ENCODE data around the gene STOX1.
"Not testable (repeated sequence)": the region's sequence is repeated elsewhere in the genome, so short reads cannot be mapped to it uniquely, and the experiment has no call there.

STOX1 gene

GRCh38 chr10:68831961-68832455, 4.7 kb downstream of the STOX1 start:
- H3K4me3 ChIP-seq (ENCODE audit: low read depth, low read length) = no peak overlapping the region
- no peak for TF ChIP-seq CTCF (IDR thresholded peaks at IDR 0.05; ENCODE audit: low read depth, low read length)

- no peak overlapping the region for H3K4me3 ChIP-seq (ENCODE audit: low read depth, low read length)
- TF ChIP-seq CTCF (IDR thresholded peaks at IDR 0.05; ENCODE audit: low read depth, low read length) = no peak
These were observed 5.3 kb downstream of the STOX1 start for GRCh38 chr10:68832601-68833000.

- no peak for TF ChIP-seq CTCF (IDR thresholded peaks at IDR 0.05; ENCODE audit: low read depth, low read length)
- H3K4me3 ChIP-seq (ENCODE audit: low read depth, low read length) = no peak overlapping the region
These were observed 10.4 kb downstream of the STOX1 start for GRCh38 chr10:68837626-68838322.

GRCh38 chr10:68840650-68841049, 13.3 kb downstream of the STOX1 start:
- H3K4me3 ChIP-seq (ENCODE audit: low read depth, low read length) = not testable (repeated sequence)

GRCh38 chr10:68848281-68848680, 20.9 kb downstream of the STOX1 start:
- H3K4me3 ChIP-seq (ENCODE audit: low read depth, low read length) = no peak overlapping the region
- no peak for TF ChIP-seq CTCF (IDR thresholded peaks at IDR 0.05; ENCODE audit: low read depth, low read length)

GRCh38 chr10:68848806-68849205, 21.5 kb downstream of the STOX1 start:
- TF ChIP-seq CTCF (IDR thresholded peaks at IDR 0.05; ENCODE audit: low read depth, low read length) = no peak
- no peak overlapping the region for H3K4me3 ChIP-seq (ENCODE audit: low read depth, low read length)

- no peak overlapping the region for H3K4me3 ChIP-seq (ENCODE audit: low read depth, low read length)
- no peak for TF ChIP-seq CTCF (IDR thresholded peaks at IDR 0.05; ENCODE audit: low read depth, low read length)
These were observed 29.0 kb downstream of the STOX1 start for GRCh38 chr10:68856352-68856751.

GRCh38 chr10:68857005-68857404, 29.7 kb downstream of the STOX1 start:
- H3K4me3 ChIP-seq (ENCODE audit: low read depth, low read length) = no peak overlapping the region
- TF ChIP-seq CTCF (IDR thresholded peaks at IDR 0.05; ENCODE audit: low read depth, low read length) = no peak
